DMS53 treated with DMSO at 0.1 percent for 48 hours (cell line): ENCODE measurements around the gene AURKA.
A peak's percentile ranks its signal among the peaks of the same experiment; 100 is the strongest.
"Not testable (repeated sequence)": the region's sequence is repeated elsewhere in the genome, so short reads cannot be mapped to it uniquely, and the experiment has no call there.

ENCODE experiments used
- DNase-seq: peaks from one replicate; lab custom pipeline; 2025; ENCODE audit not compliant: unreplicated experiment; lab: John Stamatoyannopoulos, UW

AURKA gene

DNA sequence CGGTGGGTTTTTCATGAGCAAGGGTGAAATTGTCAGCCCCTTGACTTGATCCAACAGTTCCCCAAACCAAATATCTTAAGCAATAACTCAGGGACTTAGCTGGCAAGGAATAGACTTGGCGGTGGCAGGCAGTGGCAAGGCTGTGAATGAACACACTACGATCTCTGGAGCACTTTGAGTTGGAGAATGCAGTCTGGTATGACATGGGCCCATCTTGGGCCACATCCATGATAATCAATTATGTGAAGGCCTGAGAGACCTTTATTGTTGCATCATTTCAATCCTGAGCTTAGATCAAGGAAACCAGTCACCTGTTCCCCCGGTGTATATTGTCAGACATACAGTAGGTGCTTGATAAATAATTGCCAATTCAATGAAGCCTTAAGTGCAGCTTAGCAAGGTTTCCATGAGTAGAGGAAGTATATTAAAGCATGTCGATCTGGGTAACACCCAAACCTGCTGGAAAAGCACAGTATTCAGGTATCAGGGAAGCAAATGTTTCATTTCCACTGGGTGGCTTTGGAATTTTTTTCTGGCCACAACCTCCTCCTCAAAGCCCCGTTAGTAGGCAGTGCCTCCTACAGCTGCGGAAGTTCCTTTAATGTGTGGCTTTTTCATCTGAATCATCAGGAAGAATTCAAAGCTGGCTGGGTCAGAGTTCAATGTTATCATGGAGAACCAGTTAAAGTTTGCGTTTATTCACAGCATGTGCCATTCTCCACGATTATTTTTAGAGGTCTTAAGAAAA, 30.2 kb upstream of the AURKA start:
- no peak for DNase-seq

DNA sequence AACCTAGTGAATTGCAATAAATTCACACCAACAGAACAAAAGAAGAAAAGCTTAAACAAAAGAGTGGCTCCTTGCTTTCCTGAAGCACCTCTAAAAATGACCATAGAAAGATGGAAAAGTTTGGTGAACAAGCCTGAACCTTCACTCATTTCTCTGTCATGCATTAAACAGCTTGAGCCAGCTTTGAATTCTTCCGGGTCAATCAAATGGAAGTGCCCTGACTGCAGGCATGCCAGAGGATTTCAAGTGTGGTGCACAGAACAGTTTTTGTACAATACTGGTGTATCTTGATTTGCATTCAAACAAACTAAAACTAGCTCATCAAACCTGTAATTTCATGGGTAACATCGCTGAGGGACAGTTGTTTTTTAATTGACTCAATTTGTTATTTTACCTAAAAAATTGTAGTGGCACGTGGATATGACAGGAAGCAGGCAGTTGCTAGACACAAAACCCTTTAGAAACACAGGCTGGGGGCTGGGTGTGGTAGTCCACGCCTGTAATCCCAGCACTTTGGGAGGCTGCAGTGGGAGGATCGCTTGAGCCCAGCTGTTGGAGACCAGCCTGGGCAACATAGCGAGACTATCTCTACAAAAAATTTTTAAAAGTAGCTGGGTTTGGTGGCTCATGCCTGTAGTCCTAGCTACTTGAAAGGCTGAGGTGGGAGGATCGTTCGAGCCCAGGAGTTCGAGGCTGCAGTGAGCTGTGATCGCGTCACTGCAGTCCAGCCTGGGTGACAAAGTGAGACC, 29.1 kb upstream of the AURKA start:
- no peak for DNase-seq

DNA sequence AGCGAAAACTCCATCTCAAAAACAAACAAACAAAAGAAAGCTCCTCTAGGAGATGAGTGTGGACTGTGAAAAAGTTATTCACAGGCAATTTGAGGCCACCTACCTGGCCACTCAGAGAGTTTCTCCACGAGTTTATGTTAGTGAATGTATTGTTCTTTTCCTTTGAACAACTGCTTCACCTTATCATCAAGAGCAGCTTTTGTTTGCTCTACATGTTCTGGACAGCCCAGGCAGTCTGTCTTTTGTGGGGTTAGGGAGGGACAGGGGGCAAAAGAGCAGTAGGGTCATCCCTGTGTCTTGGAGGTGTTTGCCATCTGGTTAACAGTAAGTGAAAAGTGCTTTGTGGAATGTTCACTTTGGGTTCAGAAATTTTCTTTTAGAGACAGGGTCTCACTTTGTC, 28.0 kb upstream of the AURKA start:
- no peak for DNase-seq

DNA sequence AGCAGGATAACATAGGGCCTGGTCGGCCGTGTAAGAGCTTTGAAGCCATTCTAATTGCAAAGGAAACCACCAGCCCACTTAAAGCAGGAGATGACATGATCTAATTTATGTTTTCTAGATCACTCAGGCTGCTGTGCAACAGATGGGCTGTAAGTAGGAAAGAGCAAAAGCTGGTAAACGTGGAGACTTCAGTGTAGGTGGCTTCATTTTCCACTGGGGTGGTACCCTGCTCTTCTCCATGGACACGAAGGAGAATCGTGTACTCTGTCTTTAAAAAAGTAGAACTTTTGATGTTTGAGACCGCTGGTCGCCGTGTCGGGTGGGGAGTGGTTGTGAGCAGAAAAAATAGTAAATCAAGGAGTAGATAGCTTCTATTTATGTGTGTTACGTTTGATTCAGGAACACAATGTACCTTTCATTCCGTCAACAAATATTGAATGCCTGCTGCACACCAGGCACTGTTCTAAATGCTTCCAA, 26.4 kb upstream of the AURKA start:
- no peak for DNase-seq

DNA sequence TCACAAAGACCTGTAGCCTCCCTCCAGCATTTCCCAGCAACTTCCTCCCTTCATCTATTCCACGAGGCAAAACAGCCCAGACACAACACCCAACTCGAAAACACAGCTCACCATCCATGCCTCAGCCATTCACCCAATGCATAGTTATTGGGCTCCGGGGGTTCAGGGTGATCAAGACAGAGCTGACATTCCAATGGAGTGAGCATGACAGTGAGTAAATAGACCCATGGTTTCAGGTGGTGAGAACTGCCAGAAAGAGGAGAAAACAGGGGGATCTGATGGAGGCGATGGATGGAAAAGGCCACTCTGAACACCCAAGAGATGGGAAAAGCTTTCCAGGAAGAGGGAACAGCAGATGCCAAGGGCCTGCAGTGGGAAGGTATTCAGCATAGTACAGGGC, 25.9 kb upstream of the AURKA start:
- DNase-seq = no peak

DNA sequence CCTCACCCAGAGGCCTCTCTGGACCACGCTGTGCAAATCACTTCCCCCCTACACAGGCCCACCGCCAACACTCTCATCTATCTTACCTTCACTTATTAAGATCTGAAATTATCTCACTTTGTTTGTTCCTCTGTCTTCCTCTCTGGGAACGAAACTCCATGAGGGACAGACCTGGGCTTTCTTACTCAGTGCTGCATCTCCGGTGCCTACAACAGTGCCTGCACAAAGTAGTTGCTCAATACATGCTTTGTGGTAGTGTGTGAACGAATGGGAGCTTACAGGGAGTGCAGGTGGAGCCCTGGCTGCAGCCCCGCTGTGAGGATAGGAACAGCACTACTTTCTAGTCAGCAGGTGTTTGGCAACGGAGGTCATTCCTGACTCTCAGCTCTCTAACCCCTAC, 25.4 kb upstream of the AURKA start:
- no peak for DNase-seq

DNA sequence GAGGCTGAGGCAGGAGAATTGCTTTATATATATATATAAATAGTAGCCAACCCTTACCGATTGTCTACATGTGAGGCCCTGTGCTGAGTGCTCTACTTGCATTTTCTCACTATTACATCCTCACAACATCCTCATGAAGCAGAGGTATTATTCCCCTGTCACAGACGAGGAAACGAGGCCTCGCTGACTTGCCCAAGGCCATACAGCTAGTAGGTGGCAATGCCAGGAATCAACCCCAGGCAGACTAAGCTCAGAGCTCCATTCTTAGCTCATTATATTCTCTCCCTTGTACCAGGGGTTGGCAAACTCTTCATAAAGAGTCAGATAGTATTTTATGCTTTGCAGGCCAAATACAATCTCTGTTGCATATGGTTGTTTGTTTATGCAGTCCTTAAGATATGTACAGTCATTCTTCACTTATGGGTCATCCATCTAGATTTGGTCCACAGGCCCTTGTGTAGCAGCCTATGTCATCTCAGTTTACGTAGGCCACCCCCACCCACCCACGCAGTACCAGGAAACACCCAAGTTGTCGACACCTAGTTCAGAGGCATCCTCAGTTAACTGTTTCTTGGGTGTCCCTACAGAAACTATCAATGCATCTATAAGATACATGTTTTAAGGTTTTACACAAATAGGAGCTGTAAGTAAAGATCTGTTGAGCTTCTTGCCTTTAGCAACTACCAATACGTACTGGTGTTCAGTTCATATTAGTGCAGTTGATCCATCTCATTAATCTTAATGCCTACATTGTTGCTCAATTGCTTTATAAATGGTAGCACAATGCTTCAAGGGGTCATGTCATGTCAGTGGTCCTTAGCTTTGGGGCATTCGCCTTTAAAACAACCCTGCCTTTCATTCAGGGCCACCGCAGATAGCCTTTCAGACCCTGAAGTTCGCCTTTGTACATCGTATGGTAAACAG, 23.1 kb upstream of the AURKA start:
- no peak for DNase-seq

DNA sequence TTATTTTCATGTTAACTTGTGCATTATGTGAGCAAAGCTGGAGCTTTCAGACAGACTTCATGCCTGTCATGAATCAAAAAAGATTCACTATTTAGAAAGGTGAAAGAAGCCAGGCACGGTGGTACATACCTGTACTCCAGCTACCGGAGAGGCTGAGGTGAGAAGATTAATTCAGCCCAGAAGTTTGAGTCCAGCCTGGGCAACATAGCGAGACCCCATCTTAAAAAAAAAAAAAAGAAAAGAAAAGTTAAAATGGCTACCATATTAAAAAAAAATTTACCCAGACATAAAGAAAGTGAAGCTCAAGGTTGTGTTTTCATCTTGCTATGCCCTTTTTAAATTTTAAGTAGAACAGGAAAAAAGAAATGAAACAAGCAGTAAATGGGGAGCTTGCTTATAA, 20.9 kb upstream of the AURKA start:
- DNase-seq = no peak

DNA sequence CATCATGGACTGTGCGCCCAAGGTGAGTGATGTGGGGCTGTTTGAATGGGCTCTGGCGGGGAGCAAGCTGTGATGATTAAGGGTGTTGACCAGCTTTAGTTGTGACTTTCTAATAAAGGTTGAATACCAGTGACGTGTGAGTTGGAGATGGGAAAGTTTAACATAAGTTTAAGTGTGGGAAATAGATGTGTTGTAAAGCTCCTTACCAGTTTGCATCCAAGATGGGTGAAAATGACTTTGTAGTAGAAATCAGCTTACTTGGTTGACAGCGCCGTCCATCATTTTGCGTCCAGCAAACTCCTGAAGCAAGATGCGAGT, 20.4 kb upstream of the AURKA start:
- DNase-seq = no peak

DNA sequence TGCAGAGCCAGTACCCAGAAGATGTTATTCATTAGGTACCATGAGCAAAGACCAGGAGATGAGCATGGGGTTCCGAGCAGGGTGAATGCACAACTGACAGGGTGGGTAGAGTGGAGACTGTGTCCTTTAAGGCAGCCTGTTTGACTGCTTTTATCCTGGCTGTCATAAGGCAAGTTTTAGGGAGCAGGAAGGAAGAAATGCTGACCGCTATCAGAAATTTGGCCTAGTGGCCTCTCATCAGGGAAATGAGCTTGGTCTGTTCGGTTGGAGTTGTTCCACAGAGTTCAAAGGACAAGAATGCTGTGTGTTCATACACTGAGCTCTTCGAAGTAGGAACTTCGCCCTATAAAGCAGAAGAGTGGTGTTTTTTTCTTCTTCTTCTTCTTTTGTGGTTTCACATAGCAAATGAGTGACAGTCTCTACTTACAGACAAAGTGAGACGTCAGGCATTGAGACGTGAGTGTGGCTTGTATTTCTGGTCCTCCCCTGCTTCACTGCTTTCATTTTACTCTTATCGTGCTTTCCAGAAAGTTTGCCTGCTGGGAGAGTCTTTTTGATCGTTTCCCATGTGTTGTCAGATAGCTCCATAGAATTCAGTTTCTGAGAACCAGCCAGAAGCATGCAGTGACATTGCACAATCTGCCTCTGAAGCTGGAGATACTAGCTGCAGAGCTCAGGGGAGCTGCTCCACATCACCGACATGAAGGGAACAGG, 19.9 kb upstream of the AURKA start, which contains the start of gene CASS4:
TSS of gene CASS4 (plus strand) at position 502 of the 714 bp plus-strand sequence. CDS start at position 701, 199 bp downstream.
- no peak for DNase-seq

DNA sequence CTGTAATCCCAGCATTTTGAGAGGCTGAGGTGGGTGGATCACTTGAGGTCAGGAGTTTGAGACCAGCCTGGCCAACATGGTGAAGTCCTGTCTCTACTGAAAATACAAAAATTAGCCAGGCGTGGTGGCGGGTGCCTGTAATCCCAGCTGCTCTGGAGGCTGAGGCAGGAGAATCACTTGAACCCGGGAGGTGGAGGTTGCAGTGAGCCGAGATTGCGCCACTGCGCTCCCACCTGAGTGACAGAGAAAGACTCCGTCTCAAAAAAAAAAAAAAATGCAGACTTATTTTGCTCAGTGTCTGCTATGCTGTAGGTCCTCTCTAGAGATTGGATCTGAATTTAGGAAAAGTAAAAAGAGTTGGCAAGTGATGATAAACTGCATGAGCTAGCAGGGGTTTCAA, 19.3 kb upstream of the AURKA start:
- not testable (repeated sequence) for DNase-seq

DNA sequence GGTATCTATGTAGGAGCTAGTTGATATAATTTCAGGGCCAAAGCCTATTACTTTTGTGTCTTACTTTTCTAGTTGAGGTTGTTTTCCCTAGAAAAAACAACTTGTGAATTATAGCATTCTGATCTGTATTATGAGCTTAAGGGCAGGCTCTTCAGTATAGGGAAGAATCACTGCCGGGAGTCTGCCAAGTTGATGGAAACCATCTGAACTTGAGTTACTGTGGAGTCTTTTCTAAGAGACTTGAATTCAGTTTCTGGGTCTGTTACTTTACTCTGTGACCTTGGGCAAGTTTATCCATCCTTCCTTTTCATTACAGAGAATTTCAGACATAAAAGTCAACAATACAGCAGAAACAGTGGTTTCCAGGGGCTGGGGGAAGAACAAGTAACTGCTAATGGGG, 17.9 kb upstream of the AURKA start:
- no peak for DNase-seq

DNA sequence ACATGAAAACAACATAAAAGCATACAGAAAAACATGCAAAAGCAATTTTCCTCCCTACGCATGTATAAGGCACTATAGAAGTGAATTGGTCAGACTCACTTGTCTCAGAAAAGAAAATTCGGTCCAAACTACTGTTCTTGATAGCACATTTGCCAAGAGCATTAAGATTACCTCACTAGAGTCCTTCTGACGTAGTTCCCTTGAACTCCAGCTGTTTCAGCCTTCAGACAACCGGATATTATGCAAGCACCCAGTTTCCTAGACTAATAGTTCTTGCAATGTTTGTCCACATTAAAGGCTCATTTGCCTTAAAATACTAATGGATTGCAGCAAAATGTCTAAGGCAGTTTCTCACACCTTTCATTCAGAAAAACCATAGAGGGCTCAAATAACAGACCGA, 17.5 kb upstream of the AURKA start:
- DNase-seq = no peak

DNA sequence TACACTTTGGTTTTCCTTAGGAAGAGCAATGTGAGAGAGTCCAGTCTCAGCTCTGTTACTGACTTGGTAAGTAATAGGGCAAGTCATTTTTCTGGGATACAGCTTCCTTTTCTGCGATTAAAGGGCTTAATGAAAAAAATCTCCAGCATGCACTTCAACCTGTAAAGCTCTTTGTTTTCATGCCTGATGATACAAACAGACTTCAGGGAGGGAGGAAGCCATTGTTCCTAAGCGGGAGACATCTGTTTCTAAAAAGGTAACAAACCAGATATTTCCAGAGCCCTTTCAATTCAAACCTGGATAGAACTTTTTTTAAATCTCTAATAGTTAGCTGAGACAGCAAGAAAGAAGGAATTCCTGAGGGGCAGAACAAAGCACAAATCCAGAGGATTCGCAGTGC, 14.9 kb upstream of the AURKA start:
- no peak for DNase-seq

DNA sequence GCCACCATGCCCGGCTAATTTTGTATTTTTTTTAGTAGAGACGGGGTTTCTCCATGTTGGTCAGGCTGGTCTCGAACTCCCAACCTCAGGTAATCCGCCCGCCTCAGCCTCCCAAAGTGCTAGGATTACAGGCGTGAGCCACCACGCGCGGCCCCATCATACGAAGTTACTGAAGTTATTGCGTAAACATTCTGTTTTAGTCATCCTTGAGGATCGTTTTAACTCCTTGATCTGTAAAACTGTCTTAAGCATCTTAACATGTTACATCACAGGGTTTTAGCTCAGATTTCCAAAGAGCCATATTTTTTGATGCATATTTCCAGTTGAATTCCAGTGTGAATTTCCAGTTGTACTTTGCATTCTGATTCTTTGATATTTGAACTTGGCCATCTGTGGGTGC, 13.3 kb upstream of the AURKA start:
- DNase-seq = not testable (repeated sequence)

DNA sequence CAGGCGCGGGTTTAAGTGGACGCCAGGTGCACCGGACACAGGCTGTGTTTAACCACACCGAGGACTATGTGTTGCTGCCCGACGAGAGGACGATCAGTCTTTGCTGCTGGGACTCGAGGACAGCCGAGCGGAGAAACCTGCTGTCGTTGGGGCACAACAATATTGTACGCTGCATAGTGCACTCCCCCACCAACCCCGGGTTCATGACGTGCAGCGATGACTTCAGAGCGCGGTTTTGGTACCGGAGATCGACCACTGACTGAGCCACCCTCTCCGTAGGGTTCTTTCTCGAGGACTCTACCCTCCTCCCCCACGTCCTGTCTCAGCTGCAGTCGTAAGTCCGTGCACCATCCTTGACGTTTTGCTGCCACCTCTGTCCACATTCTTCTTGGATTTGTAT, 11.4 kb upstream of the AURKA start:
- no peak for DNase-seq

DNA sequence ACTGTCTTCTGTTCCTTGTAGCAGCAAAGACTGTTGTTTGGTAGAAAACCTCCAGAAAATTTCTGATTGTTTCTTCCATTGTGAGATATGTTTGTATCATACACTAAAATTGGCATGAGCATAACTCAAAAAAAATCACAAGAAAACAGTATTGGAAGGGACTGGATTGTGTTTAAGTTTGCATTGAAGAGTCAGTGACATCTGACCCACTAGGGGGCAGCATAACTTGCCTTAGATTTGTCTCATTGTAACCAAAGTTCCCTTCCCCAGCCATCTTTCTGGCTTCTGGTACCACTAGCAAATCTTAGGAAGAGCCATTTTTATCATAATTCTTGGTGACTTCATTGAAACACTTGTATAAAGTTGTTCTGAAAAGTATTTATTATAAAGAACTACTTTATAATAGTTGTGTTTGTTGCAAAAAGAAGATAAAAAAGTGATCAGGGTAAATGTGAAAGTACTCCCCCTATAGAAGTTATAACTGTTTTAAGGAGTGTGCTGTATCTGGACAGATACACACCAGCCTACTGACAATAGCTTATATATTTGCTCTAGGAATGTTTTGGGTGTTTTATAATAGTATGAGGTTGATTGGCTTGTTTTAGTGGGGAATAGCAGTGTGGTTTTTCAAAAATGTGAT, 8.1 kb upstream of the AURKA start:
- DNase-seq = peak; percentile 33

DNA sequence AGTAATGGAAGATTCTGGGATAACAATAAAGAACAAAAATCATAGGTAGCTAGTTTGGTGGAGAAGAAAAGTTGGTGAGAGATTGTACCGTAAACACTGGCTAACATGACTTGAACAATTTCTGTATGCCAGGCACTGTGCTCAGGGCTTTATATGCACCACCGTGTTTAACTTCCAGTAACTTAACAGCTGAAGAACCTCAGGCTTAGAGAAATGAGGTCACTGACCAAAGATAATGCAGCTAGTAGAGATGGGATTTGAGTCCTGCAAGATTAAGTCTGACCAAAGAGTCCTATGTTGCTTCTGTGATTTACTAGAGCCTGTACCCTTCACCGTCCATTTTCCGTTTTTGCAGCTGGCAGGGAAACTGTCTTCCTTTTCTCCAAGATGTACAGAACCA, 3.2 kb upstream of the AURKA start:
- DNase-seq = no peak

DNA sequence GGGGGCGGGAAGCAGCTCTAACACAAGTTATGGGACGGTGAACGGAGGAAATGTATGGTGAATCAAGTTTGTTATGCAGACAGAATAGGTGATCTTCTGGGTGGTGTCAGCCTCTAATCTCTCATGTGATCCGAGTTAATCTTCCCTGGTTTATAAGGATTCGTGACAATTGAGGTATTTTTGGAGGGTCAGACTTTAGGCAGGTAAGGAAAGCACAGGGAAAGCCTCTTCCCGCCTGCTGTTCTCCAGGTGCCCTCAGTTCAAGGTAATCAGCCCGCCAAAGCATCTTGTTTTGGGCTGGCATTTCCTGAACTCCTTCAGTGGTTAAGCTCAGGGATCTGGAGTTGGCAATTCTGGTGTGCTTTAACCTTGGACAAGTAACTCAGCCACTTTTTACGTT, 1.6 kb upstream of the AURKA start:
- no peak for DNase-seq

DNA sequence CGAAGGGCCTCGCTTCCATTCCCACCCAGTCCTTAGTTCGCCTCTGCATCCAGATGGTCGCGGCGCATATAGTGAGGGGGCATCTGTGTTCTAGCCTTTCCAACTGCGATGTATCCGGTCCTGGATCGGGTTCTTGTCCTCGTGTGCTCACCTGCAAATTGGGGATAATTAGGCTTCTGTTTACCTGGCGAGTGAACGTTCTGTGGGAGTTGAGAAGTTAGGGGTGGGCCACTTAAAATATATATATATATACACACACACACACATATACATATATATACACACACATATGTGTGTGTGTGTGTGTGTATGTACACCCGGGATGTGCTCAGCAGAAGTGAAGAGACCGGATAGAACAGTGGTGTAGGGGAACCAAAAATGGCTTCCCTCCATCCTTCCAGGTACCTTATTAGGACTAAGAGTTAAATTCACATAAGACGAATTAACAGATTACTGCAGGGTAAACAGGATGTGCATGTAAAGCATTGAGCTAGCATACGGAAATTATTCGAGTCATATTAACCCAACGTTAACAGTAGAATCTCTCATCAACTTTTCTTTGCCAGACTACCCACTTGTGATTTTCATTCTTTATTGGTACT, 967 bp upstream of the AURKA start:
- peak; percentile 48 for DNase-seq
